GM19025 (cell line): Measurements from ENCODE around the gene VPS35.
"Not testable (repeated sequence)": the region's sequence is repeated elsewhere in the genome, so short reads cannot be mapped to it uniquely, and the experiment has no call there.

Source experiments
- ATAC-seq: cut with Tn5 transposase; IDR thresholded peaks from one replicate; pipeline ENCODE4 v1.9.1; 2021; ENCODE audit warnings: mild to moderate bottlenecking, low read depth, moderate library complexity; ENCODE audit not compliant: unreplicated experiment

The VPS35 gene

DNA sequence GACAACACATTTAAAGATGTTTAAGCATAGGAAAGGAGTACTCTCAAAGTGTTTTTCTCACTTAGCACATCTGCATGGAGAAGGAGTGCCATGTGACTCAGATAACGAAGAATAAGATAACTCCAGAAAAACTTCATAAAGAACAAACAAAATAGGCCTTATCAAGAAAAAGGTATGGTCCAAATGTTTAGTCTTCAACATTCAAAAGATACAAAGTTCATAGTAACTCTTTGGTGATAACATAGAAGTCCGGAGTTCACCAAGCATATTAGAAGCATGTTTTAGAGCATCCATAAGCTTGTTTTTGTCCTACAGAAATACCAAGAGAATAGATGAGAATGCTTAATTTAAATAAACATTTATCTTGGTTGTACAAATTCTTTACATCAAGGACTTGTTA is 7.1 kb downstream of the VPS35 start:
- ATAC-seq = not testable (repeated sequence)

DNA sequence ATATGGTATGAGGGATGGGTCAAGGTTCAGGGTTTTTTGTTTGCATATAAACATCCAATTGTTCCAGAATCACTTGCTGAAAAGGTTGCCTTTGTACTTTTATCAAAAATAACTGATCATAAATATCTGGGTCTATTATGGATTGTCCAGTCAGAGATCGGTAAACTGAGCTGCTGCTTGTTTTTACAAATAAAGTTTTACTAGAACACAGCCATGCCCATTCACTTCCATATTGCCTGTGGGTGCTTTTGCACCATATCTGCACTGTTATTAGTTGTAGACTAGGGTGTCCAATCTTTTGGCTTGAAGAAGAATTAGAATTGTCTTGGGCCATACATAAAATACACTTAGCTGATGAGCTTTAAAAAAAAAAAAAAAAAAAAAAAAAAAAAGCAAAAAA is 11.0 kb downstream of the VPS35 start:
- ATAC-seq = not testable (repeated sequence)

DNA sequence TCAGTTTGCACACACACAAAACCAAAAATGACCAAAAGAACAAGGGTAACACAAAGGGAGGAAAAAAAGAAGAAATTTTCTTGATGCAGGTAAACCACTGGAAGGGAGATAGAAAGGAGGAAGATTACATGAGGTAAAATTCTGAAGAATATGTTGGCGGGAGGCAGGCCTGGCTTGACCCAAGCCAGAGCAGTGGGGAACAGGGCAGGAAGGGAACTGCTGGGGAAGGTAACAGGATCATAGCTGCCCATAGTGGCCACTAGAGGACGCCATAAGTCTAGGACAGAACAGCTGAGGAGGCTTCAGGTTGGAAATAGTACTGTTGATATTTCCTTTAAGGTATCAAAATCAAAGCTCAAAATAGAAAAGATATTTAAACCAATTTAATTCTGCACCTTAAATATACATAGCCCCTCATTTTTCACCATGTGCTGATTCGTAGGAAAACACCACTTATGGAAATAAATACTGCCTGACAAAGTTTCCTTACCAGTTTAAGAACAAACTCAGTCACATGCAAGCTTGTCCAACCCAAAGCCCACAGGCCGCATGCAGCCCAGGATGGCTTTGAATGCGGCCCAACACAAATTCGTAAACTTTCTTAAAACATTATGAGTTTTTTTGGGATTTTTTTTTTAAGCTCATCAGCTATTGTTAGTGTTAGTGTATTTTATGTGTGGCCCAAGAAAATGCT is 15.5 kb downstream of the VPS35 start:
- peak; percentile 53 for ATAC-seq

DNA sequence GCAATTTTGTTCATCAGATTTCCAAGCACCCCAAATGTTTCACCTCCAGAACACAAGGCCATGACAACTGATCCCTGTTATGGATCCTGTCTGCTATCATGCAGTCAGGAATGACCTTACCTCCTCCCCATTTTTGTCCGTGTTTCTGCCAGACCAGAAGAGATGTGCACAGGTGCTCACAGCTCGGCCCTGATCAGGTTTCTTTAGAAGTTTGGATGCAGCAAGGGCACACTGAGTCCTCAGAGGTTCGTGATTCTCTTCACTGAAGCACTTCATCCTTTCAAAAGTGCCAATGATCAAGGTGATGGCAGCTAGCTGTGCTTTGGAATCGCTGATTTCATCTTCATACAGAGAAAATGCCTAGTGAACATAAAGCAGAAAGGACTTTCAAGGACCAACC is 26.9 kb downstream of the VPS35 start:
- ATAC-seq = no peak

DNA sequence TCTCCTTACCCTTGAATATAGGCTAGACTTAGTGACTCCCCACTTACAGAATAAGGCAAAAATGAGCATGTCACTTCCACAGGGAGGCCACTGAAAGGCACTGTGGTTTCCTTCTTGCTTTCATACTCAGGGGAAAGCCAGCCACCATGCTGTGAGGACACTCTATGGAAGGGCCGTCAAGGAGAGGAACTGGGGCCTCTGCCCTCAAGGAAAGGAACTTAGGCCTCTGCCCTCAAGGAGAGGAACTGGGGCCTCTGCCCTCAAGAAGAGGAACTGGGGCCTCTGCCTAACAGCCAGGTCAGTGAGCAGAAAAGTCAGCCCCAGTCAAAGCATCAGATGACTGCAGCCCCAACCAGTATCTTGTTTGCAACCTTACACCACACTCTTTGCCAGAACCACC is 30.1 kb downstream of the VPS35 start:
- ATAC-seq = peak; percentile 89

DNA sequence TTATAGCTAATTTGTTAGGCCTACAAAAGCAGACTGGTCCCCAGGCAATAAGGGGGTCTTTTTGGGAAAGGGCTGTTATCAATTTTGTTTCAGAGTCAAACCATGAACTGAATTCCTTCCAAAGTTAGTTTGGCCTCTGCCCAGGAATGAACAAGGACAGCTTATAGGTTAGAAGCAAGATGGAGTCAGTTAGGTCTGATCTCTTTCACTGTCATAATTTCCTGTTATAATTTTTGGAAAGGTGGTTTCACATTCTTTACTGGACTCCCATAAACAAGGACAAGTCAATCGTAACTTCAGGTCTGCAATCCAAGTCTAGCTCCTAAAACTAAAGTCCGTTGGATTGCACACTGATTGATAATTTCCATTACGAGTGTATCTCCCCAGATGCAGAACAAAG is 37.7 kb downstream of the VPS35 start:
- ATAC-seq = no peak

- no peak for ATAC-seq
Measured at GRCh38 chr16:46650254-46650623, 38.7 kb downstream of the VPS35 start.

- no peak for ATAC-seq
Measured at GRCh38 chr16:46649588-46650253, 39.3 kb downstream of the VPS35 start.

DNA sequence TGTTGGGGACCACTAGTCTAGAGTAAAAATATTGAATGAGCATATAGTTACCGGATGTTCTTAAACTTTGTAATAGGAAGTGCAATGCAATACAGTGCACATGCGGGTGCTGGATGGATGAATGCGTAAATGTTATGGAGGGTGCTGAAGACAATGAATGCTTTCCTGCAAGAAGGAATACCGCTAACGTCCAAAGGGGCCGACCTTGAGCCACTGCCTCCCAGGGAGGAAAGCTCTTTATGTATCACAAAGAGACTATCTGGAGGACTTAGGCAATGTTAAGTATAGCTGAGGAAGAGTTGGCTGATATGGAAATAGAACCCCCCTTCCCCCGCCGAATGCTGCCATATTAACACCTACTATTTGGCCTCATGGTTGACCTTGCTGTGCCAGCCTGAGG is 40.3 kb downstream of the VPS35 start:
- ATAC-seq = no peak

DNA sequence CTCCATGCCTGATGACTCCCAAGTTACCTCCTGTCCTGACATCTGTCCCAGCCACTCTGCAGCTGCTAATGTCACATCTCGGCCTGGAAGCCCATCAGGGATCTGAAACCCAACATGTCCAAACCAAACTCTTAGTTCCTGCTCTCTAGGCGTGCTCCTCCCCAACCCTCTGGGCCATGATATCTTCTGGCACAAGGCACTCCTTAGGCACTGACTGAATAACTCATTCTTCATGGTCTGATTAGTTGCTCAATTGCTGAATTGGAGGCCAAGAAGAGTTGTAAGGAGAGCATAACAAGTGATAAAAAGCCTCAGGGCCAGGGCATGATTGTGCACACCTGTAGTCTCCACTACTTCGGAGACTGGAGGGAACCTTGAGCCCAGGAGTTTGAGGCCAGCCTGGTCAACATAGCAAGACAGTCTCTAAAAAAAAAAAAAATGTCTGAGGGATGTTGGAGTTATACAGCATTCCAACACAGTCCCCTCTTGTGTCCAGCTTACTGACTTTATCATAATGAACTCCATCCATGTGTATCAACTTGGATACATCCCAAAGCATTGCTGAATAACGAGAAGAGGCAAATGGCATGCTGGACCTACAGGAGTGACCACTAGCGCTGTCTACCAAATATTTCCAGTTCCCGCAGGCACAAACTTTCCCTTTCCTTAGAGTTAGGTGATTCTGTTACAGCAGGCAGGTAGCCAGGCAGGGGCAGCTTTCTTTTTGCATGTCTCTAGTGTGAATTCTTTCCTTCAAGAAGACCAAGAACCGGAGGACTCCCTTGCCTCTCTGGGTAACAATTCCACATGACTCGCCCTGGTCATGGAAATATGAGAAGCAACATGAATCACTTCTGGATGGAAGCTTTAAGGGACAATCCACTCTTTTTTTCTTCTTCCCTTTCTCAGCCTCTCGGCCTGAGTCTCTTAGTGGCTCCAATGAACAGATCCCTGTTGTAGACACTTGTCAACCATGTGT is 49.7 kb downstream of the VPS35 start:
- ATAC-seq = no peak

DNA sequence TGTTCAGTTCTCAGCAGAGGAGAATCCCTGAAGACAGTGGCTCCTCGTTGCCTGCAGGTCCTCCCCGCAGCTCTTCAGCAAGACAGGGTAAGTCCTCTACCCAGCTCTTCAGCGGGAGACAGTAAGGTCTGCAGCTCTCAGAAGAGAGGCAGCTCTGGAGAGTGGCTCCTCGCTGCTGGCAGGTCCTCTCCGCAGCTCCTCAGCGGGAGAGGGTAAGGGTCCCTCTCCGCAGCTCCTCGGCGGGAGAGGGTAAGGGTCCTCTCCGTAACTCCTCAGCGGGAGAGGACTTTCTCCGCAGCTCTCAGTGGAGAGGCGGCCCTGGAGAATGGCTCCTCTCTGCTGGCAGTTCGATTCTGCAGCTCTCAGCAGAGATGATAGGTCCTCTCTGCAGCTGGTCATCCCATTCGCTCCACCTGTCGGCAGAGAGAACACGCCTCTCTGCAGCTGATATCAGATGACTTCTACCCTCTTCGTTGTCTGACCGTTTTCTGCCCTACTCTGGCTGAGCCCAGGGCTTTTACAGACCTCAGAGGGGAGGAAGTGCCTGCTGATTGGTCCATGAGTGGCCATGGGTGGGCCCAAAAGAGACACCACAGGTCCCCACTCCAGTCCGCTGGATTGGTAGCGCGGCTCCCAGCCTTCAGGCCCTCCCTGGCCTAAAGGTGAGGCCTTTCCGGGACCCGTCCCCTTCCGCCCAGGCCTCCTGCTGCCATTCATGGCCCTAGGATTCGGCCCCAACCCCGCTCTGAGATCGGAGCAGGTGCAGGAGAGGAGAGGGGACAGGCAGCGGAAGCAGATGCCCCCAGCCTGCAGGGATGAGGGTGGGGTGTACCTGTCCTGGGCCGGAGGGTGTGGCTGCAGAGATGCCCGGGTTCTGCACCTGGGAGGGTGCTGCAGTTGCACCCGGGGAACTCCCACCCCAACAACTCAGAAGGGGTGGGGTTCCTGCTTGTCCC is 55.9 kb downstream of the VPS35 start:
- ATAC-seq = no peak

DNA sequence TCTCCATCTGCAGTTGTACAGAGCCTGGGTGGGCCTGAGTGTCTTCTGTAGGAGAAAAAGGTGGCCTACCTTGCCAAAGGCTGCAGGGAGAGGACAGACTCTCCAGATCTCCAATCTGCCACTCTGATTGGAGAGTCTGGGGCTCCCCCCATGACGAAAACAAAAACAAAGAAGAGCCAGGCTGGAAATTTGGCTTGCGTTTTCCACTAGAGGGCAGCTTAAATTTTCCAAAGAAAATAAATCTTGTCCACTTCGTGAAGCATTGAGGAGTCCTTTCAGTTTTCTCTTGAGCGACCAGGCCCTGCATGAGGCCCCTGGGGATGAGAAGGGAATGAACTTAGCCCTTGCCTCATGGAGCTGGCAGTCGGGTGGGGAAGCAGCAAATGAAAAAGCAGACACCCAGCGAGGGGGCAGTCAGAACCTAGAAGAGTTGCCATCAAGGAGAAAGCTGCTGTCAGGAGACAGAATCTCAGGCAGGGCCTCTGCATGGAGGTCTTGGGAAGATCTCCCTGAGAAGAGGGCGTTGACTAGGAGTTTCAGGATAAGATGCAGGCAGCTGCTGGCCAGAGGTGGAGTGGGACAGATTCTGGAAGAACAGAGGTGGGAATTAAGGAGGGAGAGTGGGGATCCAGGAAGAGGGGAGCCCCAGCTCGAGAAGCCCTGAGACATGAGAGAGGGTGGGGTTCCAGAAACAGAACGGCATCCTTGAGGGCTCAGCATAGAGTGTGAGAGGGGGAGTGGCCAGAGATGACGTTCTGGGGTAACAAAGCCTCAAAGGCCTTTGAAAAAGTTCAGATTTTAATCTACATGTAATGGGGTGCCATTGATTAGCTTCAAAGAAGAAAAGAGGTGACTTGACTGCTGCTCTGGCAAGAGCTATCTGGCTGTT is 59.4 kb downstream of the VPS35 start:
- ATAC-seq = no peak

DNA sequence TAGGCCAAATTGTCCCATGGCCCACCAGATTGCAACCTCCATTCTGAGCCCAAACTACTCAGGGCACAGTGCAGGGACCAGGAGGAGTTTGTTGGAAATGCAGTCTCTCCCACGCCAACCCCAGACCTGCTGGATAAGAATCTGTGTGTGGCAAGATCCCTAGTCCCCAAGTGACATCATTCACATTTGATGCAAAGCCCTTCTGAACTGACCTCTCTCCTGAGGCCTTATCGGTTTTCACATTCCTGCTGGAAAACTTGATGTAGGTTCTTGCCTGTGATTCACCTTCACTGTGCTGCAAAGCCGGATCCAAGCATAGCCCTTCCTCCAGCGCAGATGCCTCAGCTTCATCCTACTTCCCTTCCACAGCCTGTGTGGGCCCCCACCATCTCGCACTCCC is 61.2 kb downstream of the VPS35 start:
- ATAC-seq = no peak

DNA sequence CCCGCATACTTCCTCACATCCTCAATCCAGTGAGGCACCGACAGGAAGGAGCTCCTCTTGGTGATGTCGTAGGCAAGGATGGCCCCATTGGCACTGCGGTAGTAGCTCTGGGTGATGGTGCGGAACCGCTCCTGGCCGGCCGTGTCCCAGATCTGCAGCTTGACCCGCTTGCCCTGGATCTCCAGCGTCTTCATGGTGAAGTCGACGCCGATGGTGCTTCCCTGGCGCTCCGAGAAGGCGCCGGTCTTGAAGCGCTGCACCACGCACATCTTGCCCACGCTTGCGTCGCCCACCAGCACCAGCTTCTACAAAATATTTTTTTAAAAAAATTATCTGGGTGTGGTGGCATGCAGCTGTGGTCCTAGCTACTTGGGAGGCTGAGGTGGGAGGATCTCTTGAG is 62.3 kb downstream of the VPS35 start:
- ATAC-seq = not testable (repeated sequence)

DNA sequence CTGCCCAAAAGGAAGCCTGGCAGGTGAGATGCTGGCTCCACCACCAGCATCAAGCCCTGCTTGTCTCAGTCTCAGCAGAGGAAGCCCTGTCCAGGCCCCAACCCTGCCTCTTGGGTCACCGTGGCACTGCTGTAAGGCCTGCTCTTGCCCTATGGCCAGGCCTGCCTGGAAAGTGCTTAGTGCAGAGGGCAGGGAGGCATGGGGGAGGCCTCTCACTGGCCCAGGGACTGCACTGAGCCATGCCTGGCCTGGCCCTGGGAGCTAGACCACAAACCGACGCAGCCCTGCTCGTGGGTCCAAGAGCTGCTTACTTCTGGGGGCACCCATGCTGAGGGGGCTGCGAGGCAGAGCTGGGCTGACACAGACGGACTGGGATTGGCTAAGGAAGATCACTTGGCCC is 64.1 kb downstream of the VPS35 start:
- not testable (repeated sequence) for ATAC-seq

DNA sequence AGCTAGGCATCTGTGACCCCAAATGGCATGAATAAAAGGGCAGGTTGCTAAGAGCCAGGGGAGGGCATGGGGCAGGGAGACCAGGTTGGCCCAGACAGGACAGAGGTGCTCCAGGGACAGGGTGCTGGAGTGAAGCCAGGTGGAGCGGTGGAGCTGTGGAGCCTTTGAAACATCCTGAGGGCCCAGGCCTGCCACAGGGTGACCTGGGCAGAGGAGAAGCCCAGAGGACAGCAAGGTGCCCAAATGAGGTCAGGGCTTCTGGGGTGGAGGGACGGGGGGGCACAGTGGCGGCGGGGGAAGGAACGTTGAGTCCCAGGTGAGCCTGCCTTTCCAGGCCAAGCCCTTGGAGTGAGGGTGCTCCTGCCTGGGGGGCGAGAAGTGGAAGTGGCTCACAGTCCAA is 65.3 kb downstream of the VPS35 start:
- not testable (repeated sequence) for ATAC-seq

DNA sequence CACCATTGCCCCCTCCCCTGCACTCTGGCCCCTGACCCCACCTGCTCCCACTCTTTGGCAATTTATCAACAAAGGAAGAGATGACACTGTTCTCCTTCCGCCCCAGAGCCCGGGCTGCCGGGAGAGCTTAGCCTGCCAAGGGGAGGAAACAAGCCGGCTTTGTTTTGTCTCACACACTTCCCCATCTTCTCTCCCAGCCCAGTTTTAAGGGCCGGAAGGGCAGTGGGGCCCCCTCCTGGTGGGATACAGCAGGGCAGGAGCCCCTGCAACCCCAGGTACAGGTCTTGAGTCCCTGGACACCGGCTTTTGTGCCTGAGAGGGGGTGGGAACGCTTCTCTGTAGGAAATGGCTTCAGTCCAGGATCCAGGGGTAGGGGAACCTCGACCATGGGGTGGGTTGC is 65.7 kb downstream of the VPS35 start:
- not testable (repeated sequence) for ATAC-seq

GRCh38 chr16:46621934-46622676 is 66.9 kb downstream of the VPS35 start:
- ATAC-seq = no peak
